DOHH2 (cell line): Measurements from ENCODE around the gene NRXN3.

Experiments
- EZH2phosphoT487 ChIP-seq: fragments of 200-600 bp; sonication (generic); IDR thresholded peaks from 2 replicates; pipeline ENCODE4 v1.6.1; 2017; ENCODE audit warnings: borderline replicate concordance, mild to moderate bottlenecking, antibody characterized with exemption, low read length, moderate library complexity, mixed read lengths
- TF ChIP-seq, protein P1 (sequence below): fragments of 200-600 bp; sonication (generic); IDR thresholded peaks from one replicate; pipeline ENCODE4 v1.5.1; 2014; ENCODE audit warnings: antibody characterized with exemption, mild to moderate bottlenecking, low read depth, low read length; ENCODE audit not compliant: poor library complexity, severe bottlenecking

DNA sequence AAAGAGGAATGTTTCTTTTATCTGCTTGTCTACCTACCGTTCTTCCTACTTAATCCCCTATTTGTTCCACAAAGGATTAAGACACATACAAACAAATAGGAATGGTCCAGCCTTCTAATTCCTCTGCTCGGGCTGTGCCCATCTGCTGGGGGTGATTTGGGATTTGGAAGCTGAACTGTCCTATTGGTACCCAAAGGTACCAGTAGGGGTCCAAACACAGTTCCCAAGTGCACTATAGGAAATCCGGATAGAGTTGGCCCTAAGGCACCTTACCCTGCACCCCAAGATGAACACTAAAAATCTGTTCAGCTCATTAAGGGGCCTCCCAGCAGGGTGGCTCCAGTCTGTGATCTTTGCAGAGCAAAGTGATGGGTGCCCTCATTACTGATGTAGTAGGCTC lies 566.9 kb downstream of the NRXN3 start:
- TF ChIP-seq, protein P1, sequence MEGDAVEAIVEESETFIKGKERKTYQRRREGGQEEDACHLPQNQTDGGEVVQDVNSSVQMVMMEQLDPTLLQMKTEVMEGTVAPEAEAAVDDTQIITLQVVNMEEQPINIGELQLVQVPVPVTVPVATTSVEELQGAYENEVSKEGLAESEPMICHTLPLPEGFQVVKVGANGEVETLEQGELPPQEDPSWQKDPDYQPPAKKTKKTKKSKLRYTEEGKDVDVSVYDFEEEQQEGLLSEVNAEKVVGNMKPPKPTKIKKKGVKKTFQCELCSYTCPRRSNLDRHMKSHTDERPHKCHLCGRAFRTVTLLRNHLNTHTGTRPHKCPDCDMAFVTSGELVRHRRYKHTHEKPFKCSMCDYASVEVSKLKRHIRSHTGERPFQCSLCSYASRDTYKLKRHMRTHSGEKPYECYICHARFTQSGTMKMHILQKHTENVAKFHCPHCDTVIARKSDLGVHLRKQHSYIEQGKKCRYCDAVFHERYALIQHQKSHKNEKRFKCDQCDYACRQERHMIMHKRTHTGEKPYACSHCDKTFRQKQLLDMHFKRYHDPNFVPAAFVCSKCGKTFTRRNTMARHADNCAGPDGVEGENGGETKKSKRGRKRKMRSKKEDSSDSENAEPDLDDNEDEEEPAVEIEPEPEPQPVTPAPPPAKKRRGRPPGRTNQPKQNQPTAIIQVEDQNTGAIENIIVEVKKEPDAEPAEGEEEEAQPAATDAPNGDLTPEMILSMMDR: no peak
- no peak for TF ChIP-seq EZH2phosphoT487
